SU-DHL-6 (cell line): ENCODE results near the gene ZNF836.

ENCODE experiments used
- H2AFZ ChIP-seq: fragments of 200-600 bp; sonication (generic); 2 replicates; pipeline ENCODE4 v1.6.1; 2014; ENCODE audit warnings: low read depth, mild to moderate bottlenecking, moderate library complexity, mixed read lengths, antibody characterized with exemption, low read length; ENCODE audit not compliant: severe bottlenecking
- H3F3A ChIP-seq: fragments of 200-600 bp; shearing (Covaris generic); 2 replicates; pipeline ENCODE4 v1.6.0; 2016; ENCODE audit warnings: antibody characterized with exemption, mild to moderate bottlenecking; ENCODE audit not compliant: insufficient read depth
- H3K27ac ChIP-seq: fragments of 200-600 bp; sonication (generic); 2 replicates; pipeline ENCODE4 v1.5.1; 2016; ENCODE audit warnings: low read depth, mild to moderate bottlenecking, low read length, moderate library complexity, mixed read lengths
- H3K27me3 ChIP-seq: fragments of 200-600 bp; sonication (generic), shearing (Covaris generic); 2 replicates; pipeline ENCODE4 v1.6.0; 2014; ENCODE audit warnings: mild to moderate bottlenecking, low read length
- H3K36me3 ChIP-seq: fragments of 200-600 bp; sonication (generic); 2 replicates; pipeline ENCODE4 v1.6.1; 2014; ENCODE audit warnings: mild to moderate bottlenecking, low read length, mixed read lengths
- H3K4me2 ChIP-seq: fragments of 300-600, 200-600 bp; shearing (Covaris generic), sonication (generic); 2 replicates; pipeline ENCODE4 v1.6.0; 2014; ENCODE audit warnings: low read length, low read depth, mild to moderate bottlenecking; ENCODE audit not compliant: poor library complexity, severe bottlenecking
- H3K4me3 ChIP-seq: fragments of 200-600 bp; sonication (generic); 2 replicates; pipeline ENCODE4 v1.5.1; 2014; ENCODE audit warnings: antibody characterized with exemption, low read length, mild to moderate bottlenecking, mixed read lengths; ENCODE audit not compliant: insufficient read depth, poor library complexity, severe bottlenecking
- H3K79me2 ChIP-seq: fragments of 200-600 bp; sonication (generic); 2 replicates; pipeline ENCODE4 v1.6.1; 2014; ENCODE audit warnings: mild to moderate bottlenecking, low read length, moderate library complexity; ENCODE audit not compliant: insufficient read depth
- H3K9ac ChIP-seq: fragments of 200-600 bp; sonication (generic); 2 replicates; pipeline ENCODE4 v1.7.0; 2014; ENCODE audit warnings: mild to moderate bottlenecking, low read length
- H3K9me2 ChIP-seq: fragments of 200-600 bp; sonication (generic); replicated peaks from 2 replicates; pipeline ENCODE4 v1.6.1; 2014; ENCODE audit warnings: low read length; ENCODE audit not compliant: insufficient read depth
- H3K9me3 ChIP-seq: fragments of 200-600 bp; sonication (generic); 2 replicates; pipeline ENCODE4 v1.6.1; 2014; ENCODE audit warnings: low read length, mixed read lengths; ENCODE audit not compliant: insufficient read depth
- H4K20me1 ChIP-seq: fragments of 200-600 bp; sonication (generic); 2 replicates; pipeline ENCODE4 v1.6.1; 2014; ENCODE audit warnings: low read depth, mild to moderate bottlenecking, antibody characterized with exemption, low read length, moderate library complexity, mixed read lengths
- CTCF ChIP-seq: fragments of 200-600 bp; sonication (generic); IDR thresholded peaks from one replicate; pipeline ENCODE4 v1.5.1; 2017; ENCODE audit warnings: antibody characterized with exemption, mild to moderate bottlenecking, low read length, moderate library complexity; ENCODE audit not compliant: insufficient read depth, poor library complexity, severe bottlenecking
- EZH2phosphoT487 ChIP-seq: fragments of 200-600 bp; sonication (generic), shearing (Covaris generic); conservative IDR thresholded peaks from 2 replicates; pipeline ENCODE4 v1.6.1; 2018; ENCODE audit warnings: mild to moderate bottlenecking, antibody characterized with exemption, low read length, moderate library complexity, mixed read lengths

ZNF836 gene

GRCh38 chr19:52212572-52213255 lies 41.3 kb upstream of the ZNF836 start:
- no peak overlapping the region for H2AFZ ChIP-seq
- peaks cover 12% of the 10 kb centered on the region; the same call in 1 of the 2 replicates for H3K79me2 ChIP-seq
- TF ChIP-seq CTCF = no peak
- TF ChIP-seq EZH2phosphoT487 = no peak
- no peak overlapping the region for H3K9ac ChIP-seq
- no peaks in the 10 kb centered on the region for H3F3A ChIP-seq
- no peaks in the 10 kb centered on the region for H3K9me2 ChIP-seq
- H3K27me3 ChIP-seq = no peaks in the 10 kb centered on the region
- H3K4me3 ChIP-seq = no peak overlapping the region
- H3K36me3 ChIP-seq = peaks cover 11% of the 10 kb centered on the region; the same call in 1 of the 2 replicates
- H3K27ac ChIP-seq = no peak overlapping the region
- H3K9me3 ChIP-seq = no peaks in the 10 kb centered on the region
- 0 out of 2 replicates have a peak, but pooled peaks cover 3% of the 10 kb centered on the region for H4K20me1 ChIP-seq
- no peak overlapping the region for H3K4me2 ChIP-seq

- Histone ChIP-seq H2AFZ (no peak overlapping the region), H3K9ac (no peak overlapping the region), H3K27ac (no peak overlapping the region), H4K20me1 (0 out of 2 replicates have a peak, but pooled peaks cover 3% of the 10 kb centered on the region), H3F3A (no peaks in the 10 kb centered on the region), H3K36me3 (peaks cover 11% of the 10 kb centered on the region; the same call in 1 of the 2 replicates), H3K27me3 (no peaks in the 10 kb centered on the region), H3K9me2 (no peaks in the 10 kb centered on the region), H3K9me3 (no peaks in the 10 kb centered on the region), H3K79me2 (peaks cover 18% of the 10 kb centered on the region; the same call in 1 of the 2 replicates), H3K4me2 (no peak overlapping the region), H3K4me3 (no peak overlapping the region)
- no peak for TF ChIP-seq CTCF
- TF ChIP-seq EZH2phosphoT487 = no peak
Measured at GRCh38 chr19:52211926-52212571, 40.6 kb upstream of the ZNF836 start.

GRCh38 chr19:52211203-52211602 lies 39.8 kb upstream of the ZNF836 start:
- peaks cover 26% of the 10 kb centered on the region; the same call in 1 of the 2 replicates for H3K79me2 ChIP-seq
- no peak overlapping the region for H3K4me3 ChIP-seq
- H3K9me3 ChIP-seq = no peaks in the 10 kb centered on the region
- no peak overlapping the region for H3K9ac ChIP-seq
- no peak for TF ChIP-seq EZH2phosphoT487
- no peak for TF ChIP-seq CTCF
- no peaks in the 10 kb centered on the region for H3F3A ChIP-seq
- no peak overlapping the region for H2AFZ ChIP-seq
- H3K4me2 ChIP-seq = no peak overlapping the region
- H3K36me3 ChIP-seq = peaks cover 9% of the 10 kb centered on the region; the same call in 1 of the 2 replicates
- 0 out of 2 replicates have a peak, but pooled peaks cover 3% of the 10 kb centered on the region for H4K20me1 ChIP-seq
- no peak overlapping the region for H3K27ac ChIP-seq
- no peaks in the 10 kb centered on the region for H3K27me3 ChIP-seq
- H3K9me2 ChIP-seq = no peaks in the 10 kb centered on the region
